Caco-2 (cell line): ENCODE results near the gene C2orf15. TPM values are rescaled to one million over a fixed set of nuclear protein-coding genes. Genes with fewer than 3 reads are reported as not detected.

Experiments
- BruUV-seq: library from RNA; stranded (reverse); fragments of 400-500 nt; replicated peaks from 2 replicates; lab custom pipeline; 2021; lab: Mats Ljungman, UMichigan
- CTCF ChIA-PET: fragments of 300-600 bp; sonication (Branson Sonifier 250); formaldehyde crosslinking; loops from one replicate; lab custom pipeline; 2022; ENCODE audit warnings: antibody characterized with exemption; lab: Charles Lee
- POLR2A ChIA-PET: fragments of 300-600 bp; sonication (Branson Sonifier 250); formaldehyde crosslinking; loops from one replicate; lab custom pipeline; 2022; ENCODE audit warnings: antibody characterized with exemption; lab: Charles Lee
- DNase-seq, 2 experiments: peaks; one replicate each; pipeline versions ENCODE4 v3.0.0 to v3.0.0-alpha.2; 2020 to 2022
- H3K27me3 ChIP-seq: replicated peaks from 2 replicates; pipeline ENCODE4 v1.6.0; 2011; ENCODE audit warnings: low read length; ENCODE audit not compliant: control insufficient read depth, insufficient read depth
- H3K36me3 ChIP-seq: 2 replicates; pipeline ENCODE4 v1.5.1; 2011; ENCODE audit warnings: low read length; ENCODE audit not compliant: control insufficient read depth, insufficient read depth
- H3K4me1 ChIP-seq: fragments of 250-450 bp; sonication (Bioruptor Pico); 2 replicates; pipeline ENCODE4 v1.5.1; 2020; ENCODE audit warnings: mild to moderate bottlenecking
- H3K4me3 ChIP-seq: 2 replicates; pipeline ENCODE4 v1.5.1; 2011; ENCODE audit warnings: low read depth, mild to moderate bottlenecking, control low read depth, low read length
- H3K9me3 ChIP-seq: fragments of 250-450 bp; sonication (Bioruptor Pico); 2 replicates; pipeline ENCODE4 v1.5.1; 2020; ENCODE audit warnings: mild to moderate bottlenecking, moderate library complexity
- H3K27ac Mint-ChIP-seq: one replicate; pipeline ENCODE4 v1.8.0; 2022; ENCODE audit warnings: mixed read lengths; ENCODE audit not compliant: unreplicated experiment
- H3K27me3 Mint-ChIP-seq: one replicate; pipeline ENCODE4 v1.8.0; 2022; ENCODE audit warnings: mixed read lengths; ENCODE audit not compliant: insufficient read depth, unreplicated experiment
- H3K36me3 Mint-ChIP-seq: one replicate; pipeline ENCODE4 v1.8.0; 2022; ENCODE audit warnings: mild to moderate bottlenecking, mixed read lengths; ENCODE audit not compliant: insufficient read depth, unreplicated experiment
- H3K4me1 Mint-ChIP-seq: one replicate; pipeline ENCODE4 v1.8.0; 2022; ENCODE audit warnings: low read depth, mixed read lengths; ENCODE audit not compliant: unreplicated experiment
- H3K4me3 Mint-ChIP-seq: one replicate; pipeline ENCODE4 v1.8.0; 2022; ENCODE audit warnings: mild to moderate bottlenecking, moderate library complexity, mixed read lengths; ENCODE audit not compliant: unreplicated experiment
- H3K9me3 Mint-ChIP-seq: one replicate; pipeline ENCODE4 v1.8.0; 2022; ENCODE audit warnings: mixed read lengths; ENCODE audit not compliant: unreplicated experiment
- CTCF ChIP-seq, 2 experiments: fragments of 200-600 bp in 1 of 2; IDR thresholded peaks; 1 replicate in 1 of 2; 2 replicates in 1 of 2; pipeline versions ENCODE4 v1.5.1 to v1.8.0; 2011 to 2022; ENCODE audit warnings: antibody characterized with exemption in 1 of 2, control low read depth in 1 of 2, inconsistent platforms in 1 of 2, low read depth in 1 of 2, low read length in 1 of 2, mild to moderate bottlenecking in 1 of 2, moderate library complexity in 1 of 2; ENCODE audit not compliant: insufficient read depth in 1 of 2, severe bottlenecking in 1 of 2, unreplicated experiment in 1 of 2
- intact Hi-C: fragments of 100-400 bp; cut with micrococcal nuclease; formaldehyde crosslinking; loops from one replicate; pipeline ENCODE4 v1.10.0; 2022; ENCODE audit not compliant: unreplicated experiment
- total RNA-seq: library from RNA; stranded (reverse); gene quantifications from 2 replicates; pipeline ENCODE4 v1.2.3, GENCODE V29; 2022

C2orf15 gene
- total RNA-seq, 1 experiment from 2014 or later: 11.3 TPM

DNA sequence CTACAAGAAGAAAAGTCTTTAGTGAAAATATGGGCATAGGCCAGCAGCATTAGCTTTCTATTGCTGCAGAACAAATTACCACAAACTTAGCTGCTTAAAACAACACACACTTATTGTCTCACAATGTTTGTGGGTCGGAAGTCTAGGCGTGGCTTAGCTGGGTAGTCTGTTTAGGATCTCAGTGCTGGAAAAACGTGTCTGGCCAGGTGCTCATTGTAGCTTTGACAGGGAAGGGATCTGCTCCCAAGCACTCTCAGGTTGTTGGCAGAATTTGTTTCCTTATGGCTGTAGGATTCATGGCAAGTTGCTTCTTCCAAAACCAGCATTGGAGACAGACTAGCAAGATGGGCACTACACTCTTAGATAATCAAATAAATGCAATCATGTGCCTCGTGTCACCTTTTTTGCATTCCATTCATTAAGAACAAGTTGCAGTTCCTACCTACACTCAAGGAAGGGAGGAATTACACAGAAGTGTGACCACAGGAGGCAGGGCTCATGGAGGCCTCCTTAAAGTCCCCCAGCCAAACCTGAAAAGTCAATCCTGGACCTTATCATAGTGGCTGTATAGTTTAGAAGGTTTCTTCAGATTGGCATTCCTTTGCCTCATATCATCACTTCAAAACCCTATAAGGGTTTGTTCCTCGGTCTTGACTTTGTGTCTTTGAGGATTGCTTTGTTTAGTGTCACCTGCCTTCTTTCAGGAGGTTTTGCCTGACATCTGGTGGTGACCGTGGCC is 56.8 kb downstream of the C2orf15 start:
- TF ChIP-seq CTCF (IDR thresholded peaks at IDR 0.05; ENCODE audit: insufficient read depth in 1 of 2, low read depth in 1 of 2, low read length in 1 of 2, severe bottlenecking in 1 of 2, unreplicated experiment in 1 of 2): peak in 1 of 2 experiments; percentile 34
- Histone ChIP-seq H3K27me3 (no peaks in the 10 kb centered on the region), H3K36me3 (no peaks in the 10 kb centered on the region; the same call in 1 of the 2 replicates), H3K4me3 (no peak overlapping the region), H3K9me3 (0 out of 2 replicates have a peak, but pooled peaks cover 4% of the 10 kb centered on the region), H3K4me1 (peaks cover 4% of the 10 kb centered on the region; the same call in 1 of the 2 replicates)
- no peak overlapping the region for H3K4me3 Mint-ChIP-seq
- POLR2A ChIA-PET: no interaction called here
- no TSS peak for BruUV-seq
- peaks cover 5% of the 10 kb centered on the region for H3K9me3 Mint-ChIP-seq
- DNase-seq: no peak
- no peaks in the 10 kb centered on the region for H3K4me1 Mint-ChIP-seq
- peaks cover 22% of the 10 kb centered on the region for H3K36me3 Mint-ChIP-seq
- no peak overlapping the region for H3K27ac Mint-ChIP-seq
- no peaks in the 10 kb centered on the region for H3K27me3 Mint-ChIP-seq
- intact Hi-C loops: loop anchor here (1.0 to 5.0 kb wide), 2 partner anchors 15 to 111 kb away; no protein-coding TSS in a partner anchor
- CTCF ChIA-PET: no interaction called here

DNA sequence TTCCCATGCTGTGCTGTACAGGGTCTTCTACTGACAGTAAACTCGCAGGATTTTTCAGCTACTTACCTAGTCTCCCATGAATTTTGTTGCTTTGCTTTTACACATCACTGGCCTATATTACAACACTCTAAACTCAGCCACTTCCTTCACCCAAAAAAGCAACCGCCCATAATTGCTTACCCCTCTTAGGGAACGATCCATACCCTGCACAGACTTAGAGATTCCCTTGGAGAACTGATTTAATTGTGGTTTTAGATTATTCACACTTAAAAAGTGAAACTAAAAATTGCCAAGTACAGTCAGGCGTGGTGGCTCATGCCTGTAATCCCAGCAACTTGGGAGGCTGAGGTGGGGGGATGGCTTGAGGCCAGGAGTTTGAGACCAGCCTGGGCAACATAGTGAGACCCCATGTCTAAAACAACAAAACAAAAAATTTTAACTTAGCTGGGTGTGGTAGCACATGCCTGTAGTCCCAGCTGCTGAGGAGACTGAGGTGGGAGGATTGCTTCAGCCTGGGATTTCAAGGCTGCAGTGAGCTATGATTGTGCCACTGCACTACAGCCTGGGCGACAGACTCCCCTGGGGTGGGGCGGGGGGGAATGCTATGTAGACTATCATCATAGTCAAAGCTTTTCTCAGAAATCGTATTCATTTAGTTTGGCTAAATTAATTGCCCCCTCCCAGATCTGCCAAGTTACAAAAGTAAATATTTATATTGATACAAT is 58.7 kb downstream of the C2orf15 start:
- H3K4me1 ChIP-seq: peaks cover 4% of the 10 kb centered on the region; the same call in 1 of the 2 replicates
- H3K9me3 ChIP-seq: peaks cover 16% of the 10 kb centered on the region
- intact Hi-C loops: no loop called here
- Mint-ChIP-seq H3K4me1 (no peaks in the 10 kb centered on the region), H3K4me3 (no peak overlapping the region), H3K9me3 (peaks cover 16% of the 10 kb centered on the region), H3K27me3 (no peaks in the 10 kb centered on the region), H3K36me3 (peaks cover 15% of the 10 kb centered on the region), H3K27ac (no peak overlapping the region)
- H3K4me3 ChIP-seq: no peak overlapping the region
- ChIA-PET CTCF (no interaction called here), POLR2A (no interaction called here)
- no peak for DNase-seq
- no peaks in the 10 kb centered on the region for H3K27me3 ChIP-seq
- no TSS peak for BruUV-seq
- no peak for TF ChIP-seq CTCF (IDR thresholded peaks at IDR 0.05; ENCODE audit: insufficient read depth in 1 of 2, low read depth in 1 of 2, low read length in 1 of 2, severe bottlenecking in 1 of 2, unreplicated experiment in 1 of 2)
- H3K36me3 ChIP-seq: no peaks in the 10 kb centered on the region

Other genes starting within 250 kb of the C2orf15 start
- gene CRACDL, start 205.5 kb upstream of the C2orf15 start, total RNA-seq: 0.77 and 1.1 TPM in 2 replicates
- 8.9 and 9.9 TPM in 2 replicates for gene TSGA10, start 13.2 kb downstream of the C2orf15 start, total RNA-seq
- gene LIPT1, start 13.3 kb downstream of the C2orf15 start, total RNA-seq: 9.4 and 10.2 TPM in 2 replicates
- 29.3 and 30.5 TPM in 2 replicates for gene MITD1, start 39.4 kb downstream of the C2orf15 start, total RNA-seq
- gene MRPL30, start 39.5 kb downstream of the C2orf15 start, total RNA-seq: 49.9 and 51.2 TPM in 2 replicates
- not detected in 2 replicates for gene LYG2, start 114.0 kb downstream of the C2orf15 start, total RNA-seq
- gene LYG1, start 159.5 kb downstream of the C2orf15 start, total RNA-seq: 0.67 and 0.93 TPM in 2 replicates
- gene TXNDC9, start 194.6 kb downstream of the C2orf15 start, total RNA-seq: 41.1 and 48.2 TPM in 2 replicates
- gene EIF5B, start 195.7 kb downstream of the C2orf15 start, total RNA-seq: 71.5 and 79.5 TPM in 2 replicates